HEK293 (cell line): ENCODE results near the gene MRPS16.

ENCODE experiments used
- CTCF ChIA-PET: fragments of 350-600 bp; formaldehyde crosslinking; extraction: SDS; loops from one replicate; lab custom pipeline; 2021; ENCODE audit warnings: antibody characterized with exemption; lab: Yijun Ruan, JAX
- POLR2A ChIA-PET: fragments of 300-600 bp; formaldehyde crosslinking; extraction: SDS; loops from one replicate; lab custom pipeline; 2020; ENCODE audit warnings: antibody characterized with exemption, inconsistent platforms; lab: Yijun Ruan, JAX
- H3K27ac ChIP-seq: fragments of 200-500 bp; sonication (Bioruptor generic); 2 replicates; pipeline ENCODE4 v1.5.1; 2014; ENCODE audit warnings: low read depth, low read length, control low read depth, inconsistent platforms; ENCODE audit errors: extremely low read depth
- H3K36me3 ChIP-seq, 2 experiments: fragments of 200-500 bp in 1 of 2; sonication (Bioruptor generic) in 1 of 2; 1 replicate in 1 of 2; 2 replicates in 1 of 2; pipeline ENCODE4 v1.5.1; 2014 to 2017; ENCODE audit warnings: inconsistent platforms in 2 of 2, low read length in 2 of 2; ENCODE audit not compliant: control insufficient read depth in 2 of 2, insufficient read depth in 1 of 2
- H3K4me1 ChIP-seq: fragments of 200-500 bp; sonication (Bioruptor generic); 2 replicates; pipeline ENCODE4 v1.5.1; 2014; ENCODE audit warnings: mild to moderate bottlenecking, low read length, inconsistent platforms; ENCODE audit not compliant: control insufficient read depth, insufficient read depth
- H3K4me3 ChIP-seq: 2 replicates; pipeline ENCODE4 v1.5.1; 2011; ENCODE audit warnings: low read depth, mild to moderate bottlenecking, control low read depth, low read length, moderate library complexity
- H3K9me3 ChIP-seq: fragments of 200-500 bp; sonication (Bioruptor generic); 2 replicates; pipeline ENCODE4 v1.5.1; 2014; ENCODE audit warnings: low read depth, low read length, inconsistent platforms; ENCODE audit not compliant: control insufficient read depth, insufficient read depth
- GLIS1 ChIP-seq: fragments of 450-650 bp; formaldehyde crosslinking; IDR thresholded peaks from 2 replicates; pipeline ENCODE4 v1.5.1; 2016; ENCODE audit warnings: missing biosample characterization, missing genetic modification characterization
- KLF9 ChIP-seq: fragments of 450-650 bp; formaldehyde crosslinking; IDR thresholded peaks from 2 replicates; pipeline ENCODE4 v1.5.1; 2016; ENCODE audit warnings: missing biosample characterization, missing genetic modification characterization, low read depth
- MZF1 ChIP-seq: fragments of 450-650 bp; formaldehyde crosslinking; IDR thresholded peaks from 2 replicates; pipeline ENCODE4 v1.5.1; 2017; ENCODE audit warnings: missing biosample characterization, missing genetic modification characterization, borderline replicate concordance
- SALL2 ChIP-seq: fragments of 450-650 bp; formaldehyde crosslinking; IDR thresholded peaks from 2 replicates; pipeline ENCODE4 v1.5.0; 2017; ENCODE audit warnings: missing biosample characterization, mild to moderate bottlenecking, missing genetic modification characterization, borderline replicate concordance
- SETDB1 ChIP-seq: IDR thresholded peaks from one replicate; pipeline ENCODE4 v1.6.1; 2017; ENCODE audit warnings: mild to moderate bottlenecking, low read length, moderate library complexity, mixed read lengths; ENCODE audit not compliant: insufficient read length
- ZBTB17 ChIP-seq: fragments of 450-650 bp; formaldehyde crosslinking; IDR thresholded peaks from 2 replicates; pipeline ENCODE4 v1.5.1; 2016; ENCODE audit warnings: missing biosample characterization, missing genetic modification characterization
- ZBTB48 ChIP-seq: fragments of 450-650 bp; formaldehyde crosslinking; IDR thresholded peaks from 2 replicates; pipeline ENCODE4 v1.5.1; 2016; ENCODE audit warnings: missing biosample characterization, missing genetic modification characterization
- ZFP69B ChIP-seq: fragments of 450-650 bp; formaldehyde crosslinking; IDR thresholded peaks from 2 replicates; pipeline ENCODE4 v1.5.1; 2016; ENCODE audit warnings: missing biosample characterization, missing genetic modification characterization
- ZNF140 ChIP-seq: fragments of 450-650 bp; formaldehyde crosslinking; IDR thresholded peaks from 2 replicates; pipeline ENCODE4 v1.5.1; 2016; ENCODE audit warnings: missing biosample characterization, missing genetic modification characterization
- ZNF2 ChIP-seq: fragments of 450-650 bp; formaldehyde crosslinking; IDR thresholded peaks from 2 replicates; pipeline ENCODE4 v1.5.1; 2016; ENCODE audit warnings: missing biosample characterization, missing genetic modification characterization
- ZNF394 ChIP-seq: fragments of 450-650 bp; formaldehyde crosslinking; IDR thresholded peaks from 2 replicates; pipeline ENCODE4 v1.5.1; 2016; ENCODE audit warnings: missing biosample characterization, missing genetic modification characterization, mild to moderate bottlenecking, moderate library complexity, borderline replicate concordance
- ZNF585B ChIP-seq: fragments of 450-650 bp; formaldehyde crosslinking; IDR thresholded peaks from 2 replicates; pipeline ENCODE4 v1.5.1; 2016; ENCODE audit warnings: missing biosample characterization, missing genetic modification characterization
- ZNF747 ChIP-seq: fragments of 450-650 bp; formaldehyde crosslinking; IDR thresholded peaks from 2 replicates; pipeline ENCODE4 v1.5.1; 2016; ENCODE audit warnings: missing biosample characterization, missing genetic modification characterization
- ZNF76 ChIP-seq: fragments of 450-650 bp; formaldehyde crosslinking; IDR thresholded peaks from 2 replicates; pipeline ENCODE4; 2016; ENCODE audit warnings: low read depth, missing biosample characterization, missing genetic modification characterization, borderline replicate concordance
- TF ChIP-seq, protein P1 (sequence below): fragments of 450-650 bp; formaldehyde crosslinking; IDR thresholded peaks from 2 replicates; pipeline ENCODE4 v1.5.1; 2016; ENCODE audit warnings: missing biosample characterization, missing genetic modification characterization
- TF ChIP-seq, protein P2 (sequence below): fragments of 450-650 bp; formaldehyde crosslinking; IDR thresholded peaks from 2 replicates; pipeline ENCODE4 v1.5.1; 2016; ENCODE audit warnings: missing biosample characterization, missing genetic modification characterization
- TF ChIP-seq, protein P3 (sequence below): fragments of 450-650 bp; formaldehyde crosslinking; IDR thresholded peaks from 2 replicates; pipeline ENCODE4 v1.5.1; 2016; ENCODE audit warnings: missing biosample characterization, missing genetic modification characterization
- TF ChIP-seq, protein P4 (sequence below): fragments of 450-650 bp; formaldehyde crosslinking; conservative IDR thresholded peaks from 2 replicates; pipeline ENCODE4 v1.5.1; 2016; ENCODE audit warnings: low read depth, missing biosample characterization, missing genetic modification characterization
- TF ChIP-seq, protein P5 (sequence below): fragments of 450-650 bp; formaldehyde crosslinking; IDR thresholded peaks from 2 replicates; pipeline ENCODE4 v1.5.1; 2016; ENCODE audit warnings: missing biosample characterization, missing genetic modification characterization

Gene MRPS16

DNA sequence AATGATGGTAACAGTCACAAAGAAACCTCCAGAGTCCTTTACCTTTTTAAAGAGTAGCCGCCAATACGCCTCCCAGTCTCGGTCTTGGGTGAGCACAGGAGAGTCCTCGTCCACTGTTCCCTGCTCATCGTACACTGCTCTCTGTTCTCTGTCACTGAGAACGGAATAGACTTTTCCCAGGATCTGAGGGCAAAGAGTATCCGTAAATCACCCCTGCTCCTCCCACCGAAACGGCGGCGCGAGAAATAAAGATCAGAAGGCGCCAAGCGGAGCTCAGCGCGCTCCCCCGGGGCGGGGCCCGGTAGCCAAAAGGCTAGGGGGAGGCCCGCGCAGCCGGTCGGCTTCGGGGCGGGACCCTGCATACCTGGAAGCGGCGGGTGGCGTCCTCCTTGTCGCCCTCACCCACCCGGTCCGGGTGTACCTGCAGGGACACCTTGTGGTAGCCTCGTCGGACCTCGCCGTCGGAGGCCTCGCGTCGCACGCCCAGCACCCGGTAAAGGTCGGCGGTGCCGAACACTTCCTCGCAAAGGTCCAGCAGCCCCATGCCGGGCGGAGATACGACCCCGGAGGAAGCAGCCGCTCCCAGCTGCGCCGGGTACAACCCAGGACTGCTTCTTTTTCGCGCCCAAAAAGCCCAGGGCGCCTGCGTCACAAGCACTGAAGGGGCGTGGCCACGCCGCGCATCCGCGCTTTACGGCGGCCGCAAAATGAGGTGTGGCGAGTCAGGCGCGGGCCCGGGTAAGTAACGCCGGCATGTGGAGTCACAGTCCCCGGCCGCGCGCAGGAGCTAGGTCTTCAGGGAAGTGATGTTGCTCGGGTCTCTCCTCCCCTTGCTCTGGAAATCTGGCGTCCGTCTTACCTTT is 5.6 kb downstream of the MRPS16 start, which contains the start of gene DNAJC9 (continued):
- TF ChIP-seq, protein P1, sequence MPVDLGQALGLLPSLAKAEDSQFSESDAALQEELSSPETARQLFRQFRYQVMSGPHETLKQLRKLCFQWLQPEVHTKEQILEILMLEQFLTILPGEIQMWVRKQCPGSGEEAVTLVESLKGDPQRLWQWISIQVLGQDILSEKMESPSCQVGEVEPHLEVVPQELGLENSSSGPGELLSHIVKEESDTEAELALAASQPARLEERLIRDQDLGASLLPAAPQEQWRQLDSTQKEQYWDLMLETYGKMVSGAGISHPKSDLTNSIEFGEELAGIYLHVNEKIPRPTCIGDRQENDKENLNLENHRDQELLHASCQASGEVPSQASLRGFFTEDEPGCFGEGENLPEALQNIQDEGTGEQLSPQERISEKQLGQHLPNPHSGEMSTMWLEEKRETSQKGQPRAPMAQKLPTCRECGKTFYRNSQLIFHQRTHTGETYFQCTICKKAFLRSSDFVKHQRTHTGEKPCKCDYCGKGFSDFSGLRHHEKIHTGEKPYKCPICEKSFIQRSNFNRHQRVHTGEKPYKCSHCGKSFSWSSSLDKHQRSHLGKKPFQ (tag by site-specific recombination), result 0 out of 2 replicates have a peak, but pooled peaks have one; percentile 45
- TF ChIP-seq ZNF394 (tag by site-specific recombination) (peak; percentile 67; the same call in 1 of the 2 replicates), ZNF76 (tag by site-specific recombination) (peak; percentile 65; the same call in 1 of the 2 replicates), ZBTB17 (tag by site-specific recombination) (peak; percentile 82), ZFP69B (tag by site-specific recombination) (peak; percentile 60; the same call in 1 of the 2 replicates), ZNF585B (tag by site-specific recombination) (no peak), ZNF140 (tag by site-specific recombination) (no peak), ZNF747 (no peak), KLF9 (peak; percentile 96), SETDB1 (no peak), ZNF2 (tag by site-specific recombination) (peak; percentile 98)
- TF ChIP-seq, protein P2, sequence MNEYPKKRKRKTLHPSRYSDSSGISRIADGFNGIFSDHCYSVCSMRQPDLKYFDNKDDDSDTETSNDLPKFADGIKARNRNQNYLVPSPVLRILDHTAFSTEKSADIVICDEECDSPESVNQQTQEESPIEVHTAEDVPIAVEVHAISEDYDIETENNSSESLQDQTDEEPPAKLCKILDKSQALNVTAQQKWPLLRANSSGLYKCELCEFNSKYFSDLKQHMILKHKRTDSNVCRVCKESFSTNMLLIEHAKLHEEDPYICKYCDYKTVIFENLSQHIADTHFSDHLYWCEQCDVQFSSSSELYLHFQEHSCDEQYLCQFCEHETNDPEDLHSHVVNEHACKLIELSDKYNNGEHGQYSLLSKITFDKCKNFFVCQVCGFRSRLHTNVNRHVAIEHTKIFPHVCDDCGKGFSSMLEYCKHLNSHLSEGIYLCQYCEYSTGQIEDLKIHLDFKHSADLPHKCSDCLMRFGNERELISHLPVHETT, result peak; percentile 72
- TF ChIP-seq, protein P3, sequence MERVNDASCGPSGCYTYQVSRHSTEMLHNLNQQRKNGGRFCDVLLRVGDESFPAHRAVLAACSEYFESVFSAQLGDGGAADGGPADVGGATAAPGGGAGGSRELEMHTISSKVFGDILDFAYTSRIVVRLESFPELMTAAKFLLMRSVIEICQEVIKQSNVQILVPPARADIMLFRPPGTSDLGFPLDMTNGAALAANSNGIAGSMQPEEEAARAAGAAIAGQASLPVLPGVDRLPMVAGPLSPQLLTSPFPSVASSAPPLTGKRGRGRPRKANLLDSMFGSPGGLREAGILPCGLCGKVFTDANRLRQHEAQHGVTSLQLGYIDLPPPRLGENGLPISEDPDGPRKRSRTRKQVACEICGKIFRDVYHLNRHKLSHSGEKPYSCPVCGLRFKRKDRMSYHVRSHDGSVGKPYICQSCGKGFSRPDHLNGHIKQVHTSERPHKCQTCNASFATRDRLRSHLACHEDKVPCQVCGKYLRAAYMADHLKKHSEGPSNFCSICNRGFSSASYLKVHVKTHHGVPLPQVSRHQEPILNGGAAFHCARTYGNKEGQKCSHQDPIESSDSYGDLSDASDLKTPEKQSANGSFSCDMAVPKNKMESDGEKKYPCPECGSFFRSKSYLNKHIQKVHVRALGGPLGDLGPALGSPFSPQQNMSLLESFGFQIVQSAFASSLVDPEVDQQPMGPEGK, result peak; percentile 94
- TF ChIP-seq, all 188 proteins: peak for 73

DNA sequence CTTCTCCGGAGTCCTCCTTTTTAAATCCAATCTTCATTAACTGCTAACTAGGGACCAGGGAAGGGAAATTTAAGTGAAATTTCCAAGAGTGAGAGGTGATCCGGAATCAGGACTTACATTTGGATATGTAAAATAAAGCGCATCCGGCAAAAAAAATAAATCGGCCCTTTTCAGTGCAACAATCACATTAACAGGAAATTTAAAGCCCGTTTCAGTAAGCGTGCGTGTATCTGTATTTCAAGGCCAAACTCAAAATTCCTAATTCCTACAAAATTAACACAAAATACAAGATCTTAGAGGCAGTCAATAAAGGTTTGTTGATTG is 6.2 kb downstream of the MRPS16 start:
- Histone ChIP-seq H3K9me3 (no peaks in the 10 kb centered on the region), H3K4me3 (peak overlapping the region; percentile 91), H3K27ac (peak overlapping the region; percentile 96), H3K4me1 (peaks cover 2% of the 10 kb centered on the region; the same call in 1 of the 2 replicates), H3K36me3 (peaks cover 29 to 74% of the 10 kb centered on the region in 2 experiments)
- CTCF ChIA-PET, result interaction anchor here (0.7 to 1.0 kb wide), 5 partner anchors 12 to 1813 kb away, joined by 3 to 4 read pairs (median 3); no protein-coding TSS in a partner anchor
- TF ChIP-seq, protein P4, sequence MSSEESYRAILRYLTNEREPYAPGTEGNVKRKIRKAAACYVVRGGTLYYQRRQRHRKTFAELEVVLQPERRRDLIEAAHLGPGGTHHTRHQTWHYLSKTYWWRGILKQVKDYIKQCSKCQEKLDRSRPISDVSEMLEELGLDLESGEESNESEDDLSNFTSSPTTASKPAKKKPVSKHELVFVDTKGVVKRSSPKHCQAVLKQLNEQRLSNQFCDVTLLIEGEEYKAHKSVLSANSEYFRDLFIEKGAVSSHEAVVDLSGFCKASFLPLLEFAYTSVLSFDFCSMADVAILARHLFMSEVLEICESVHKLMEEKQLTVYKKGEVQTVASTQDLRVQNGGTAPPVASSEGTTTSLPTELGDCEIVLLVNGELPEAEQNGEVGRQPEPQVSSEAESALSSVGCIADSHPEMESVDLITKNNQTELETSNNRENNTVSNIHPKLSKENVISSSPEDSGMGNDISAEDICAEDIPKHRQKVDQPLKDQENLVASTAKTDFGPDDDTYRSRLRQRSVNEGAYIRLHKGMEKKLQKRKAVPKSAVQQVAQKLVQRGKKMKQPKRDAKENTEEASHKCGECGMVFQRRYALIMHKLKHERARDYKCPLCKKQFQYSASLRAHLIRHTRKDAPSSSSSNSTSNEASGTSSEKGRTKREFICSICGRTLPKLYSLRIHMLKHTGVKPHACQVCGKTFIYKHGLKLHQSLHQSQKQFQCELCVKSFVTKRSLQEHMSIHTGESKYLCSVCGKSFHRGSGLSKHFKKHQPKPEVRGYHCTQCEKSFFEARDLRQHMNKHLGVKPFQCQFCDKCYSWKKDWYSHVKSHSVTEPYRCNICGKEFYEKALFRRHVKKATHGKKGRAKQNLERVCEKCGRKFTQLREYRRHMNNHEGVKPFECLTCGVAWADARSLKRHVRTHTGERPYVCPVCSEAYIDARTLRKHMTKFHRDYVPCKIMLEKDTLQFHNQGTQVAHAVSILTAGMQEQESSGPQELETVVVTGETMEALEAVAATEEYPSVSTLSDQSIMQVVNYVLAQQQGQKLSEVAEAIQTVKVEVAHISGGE (tag by site-specific recombination), result no peak
- no peak for TF ChIP-seq MZF1 (tag by site-specific recombination)
- TF ChIP-seq, protein P5, sequence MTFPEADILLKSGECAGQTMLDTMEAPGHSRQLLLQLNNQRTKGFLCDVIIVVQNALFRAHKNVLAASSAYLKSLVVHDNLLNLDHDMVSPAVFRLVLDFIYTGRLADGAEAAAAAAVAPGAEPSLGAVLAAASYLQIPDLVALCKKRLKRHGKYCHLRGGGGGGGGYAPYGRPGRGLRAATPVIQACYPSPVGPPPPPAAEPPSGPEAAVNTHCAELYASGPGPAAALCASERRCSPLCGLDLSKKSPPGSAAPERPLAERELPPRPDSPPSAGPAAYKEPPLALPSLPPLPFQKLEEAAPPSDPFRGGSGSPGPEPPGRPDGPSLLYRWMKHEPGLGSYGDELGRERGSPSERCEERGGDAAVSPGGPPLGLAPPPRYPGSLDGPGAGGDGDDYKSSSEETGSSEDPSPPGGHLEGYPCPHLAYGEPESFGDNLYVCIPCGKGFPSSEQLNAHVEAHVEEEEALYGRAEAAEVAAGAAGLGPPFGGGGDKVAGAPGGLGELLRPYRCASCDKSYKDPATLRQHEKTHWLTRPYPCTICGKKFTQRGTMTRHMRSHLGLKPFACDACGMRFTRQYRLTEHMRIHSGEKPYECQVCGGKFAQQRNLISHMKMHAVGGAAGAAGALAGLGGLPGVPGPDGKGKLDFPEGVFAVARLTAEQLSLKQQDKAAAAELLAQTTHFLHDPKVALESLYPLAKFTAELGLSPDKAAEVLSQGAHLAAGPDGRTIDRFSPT (tag by site-specific recombination), result no peak
- TF ChIP-seq ZBTB48, result no peak
- no peak for TF ChIP-seq SALL2 (tag by site-specific recombination)
- no peak for TF ChIP-seq GLIS1 (tag by site-specific recombination)
- TF ChIP-seq ZNF394 (tag by site-specific recombination), result no peak
- POLR2A ChIA-PET, result interaction anchor here (0.6 to 4.2 kb wide), 16 partner anchors 9 to 972 kb away, joined by 3 to 23 read pairs (median 8); partner anchors contain the start of genes ANXA7, CFAP70, DDIT4 and ECD
